HCT116 (cell line): ENCODE measurements around the gene PRKN.

Experiments
- CTCF ChIP-seq, 3 experiments: fragments of 200-600 bp in 1 of 3; sonication (generic) in 1 of 3; IDR thresholded peaks in 2 of 3; conservative IDR thresholded peaks in 1 of 3; 2 replicates each; pipeline ENCODE4 v1.5.1; 2012 to 2017; ENCODE audit warnings: low read depth in 2 of 3, low read length in 2 of 3, antibody characterized with exemption in 1 of 3, borderline replicate concordance in 1 of 3, control low read depth in 1 of 3, mild to moderate bottlenecking in 1 of 3, mixed read lengths in 1 of 3, mixed run types in 1 of 3, moderate library complexity in 1 of 3; ENCODE audit not compliant: insufficient read depth in 1 of 3
- EGR1 ChIP-seq: IDR thresholded peaks from 2 replicates; pipeline ENCODE4 v1.6.1; 2012; ENCODE audit warnings: low read depth
- EZH2 ChIP-seq: fragments of 200-600 bp; sonication (generic); IDR thresholded peaks from 2 replicates; pipeline ENCODE4 v1.6.1; 2017; ENCODE audit warnings: antibody characterized with exemption, mixed run types
- FOSL1 ChIP-seq: IDR thresholded peaks from 2 replicates; pipeline ENCODE4 v1.6.1; 2012; ENCODE audit warnings: low read depth
- JUND ChIP-seq: IDR thresholded peaks from 2 replicates; pipeline ENCODE4 v1.6.1; 2012
- MAX ChIP-seq: IDR thresholded peaks from 2 replicates; pipeline ENCODE4 v1.6.1; 2012
- POLR2A ChIP-seq: IDR thresholded peaks from 2 replicates; pipeline ENCODE4 v1.7.0; 2011; ENCODE audit warnings: borderline replicate concordance; ENCODE audit not compliant: insufficient read depth, insufficient read length; ENCODE audit errors: extremely low read depth
- REST ChIP-seq: IDR thresholded peaks from 2 replicates; pipeline ENCODE4 v1.6.1; 2012; ENCODE audit warnings: low read depth
- SP1 ChIP-seq: IDR thresholded peaks from 2 replicates; pipeline ENCODE4 v1.6.1; 2012; ENCODE audit warnings: low read depth
- SRF ChIP-seq: IDR thresholded peaks from 2 replicates; pipeline ENCODE4 v1.6.1; 2012; ENCODE audit warnings: low read depth
- TCF7L2 ChIP-seq: IDR thresholded peaks from 2 replicates; pipeline ENCODE4 v1.7.0; 2011; ENCODE audit warnings: borderline replicate concordance, inconsistent platforms; ENCODE audit not compliant: insufficient read depth, insufficient read length; ENCODE audit errors: extremely low read depth

GRCh38 chr6:162187168-162187935 is 540.2 kb downstream of the PRKN start:
- no peak for TF ChIP-seq CTCF (IDR thresholded peaks at IDR 0.05 in 2 of 3, conservative IDR thresholded peaks at IDR 0.05 in 1 of 3; ENCODE audit: borderline replicate concordance in 1 of 3, insufficient read depth in 1 of 3, low read depth in 2 of 3, low read length in 2 of 3)
- no peak for TF ChIP-seq MAX
- TF ChIP-seq JUND = no peak
- TF ChIP-seq SRF = no peak
- TF ChIP-seq TCF7L2 = no peak
- TF ChIP-seq EGR1 = no peak
- TF ChIP-seq FOSL1 = no peak
- TF ChIP-seq EZH2 = no peak
- no peak for TF ChIP-seq SP1
- TF ChIP-seq POLR2A = no peak
- no peak for TF ChIP-seq REST
